Neural crest cell (in vitro differentiated cells): ENCODE data around the gene KCNK3. TPM values are rescaled to one million over a fixed set of nuclear protein-coding genes. Genes with fewer than 3 reads are reported as not detected.

Experiments used
- DNase-seq: peaks from one replicate; pipeline ENCODE4 v3.0.0; 2021; ENCODE audit warnings: low read depth, mixed read lengths, low spot score
- H3K27ac Mint-ChIP-seq: one replicate; pipeline ENCODE4 v1.8.0; 2021; ENCODE audit warnings: mild to moderate bottlenecking, mixed read lengths; ENCODE audit not compliant: unreplicated experiment
- H3K27me3 Mint-ChIP-seq: 2 replicates; pipeline ENCODE4 v1.8.0; 2021; ENCODE audit warnings: low read depth, mild to moderate bottlenecking, mixed read lengths
- H3K36me3 Mint-ChIP-seq: 2 replicates; pipeline ENCODE4 v1.8.0; 2021; ENCODE audit warnings: low read depth, mild to moderate bottlenecking, mixed read lengths
- H3K4me1 Mint-ChIP-seq: 2 replicates; pipeline ENCODE4 v1.8.0; 2021; ENCODE audit warnings: mixed read lengths
- H3K4me3 Mint-ChIP-seq: one replicate; pipeline ENCODE4 v1.8.0; 2021; ENCODE audit warnings: mild to moderate bottlenecking, mixed read lengths
- H3K9me3 Mint-ChIP-seq: 2 replicates; pipeline ENCODE4 v1.8.0; 2021; ENCODE audit warnings: mixed read lengths
- total RNA-seq: library from RNA; stranded (reverse); gene quantifications from 2 replicates; pipeline ENCODE4 v1.2.1, GENCODE V29; 2021
- TF ChIP-seq, protein P1 (sequence below): fragments of 200-600 bp; sonication (generic); conservative IDR thresholded peaks from 2 replicates; pipeline ENCODE4 v1.5.0; 2021; ENCODE audit warnings: antibody characterized with exemption, mild to moderate bottlenecking

Gene KCNK3
- total RNA-seq, 1 donor from 2014 or later, result 0.58 TPM

DNA sequence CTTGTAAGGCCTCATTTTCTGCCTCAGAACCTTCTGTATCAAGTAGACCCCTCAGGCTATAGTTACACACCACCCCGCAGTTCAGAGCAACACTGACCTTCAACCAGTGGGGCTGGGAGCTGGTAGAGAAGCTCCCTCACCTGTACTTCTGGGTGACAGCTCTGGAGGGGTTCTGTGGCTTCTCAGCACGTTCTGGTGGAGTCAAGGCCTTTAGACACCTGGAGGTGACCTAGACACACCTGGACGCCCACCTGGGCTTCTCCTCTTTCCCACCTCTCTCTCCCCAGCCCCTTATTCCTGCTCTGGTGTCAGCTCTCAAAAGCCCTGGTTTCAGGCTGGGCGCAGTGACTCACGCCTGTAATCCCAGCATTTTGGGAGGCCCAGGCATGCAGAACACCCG is 44.0 kb upstream of the KCNK3 start:
- no peak overlapping the region for H3K4me3 Mint-ChIP-seq
- no peaks in the 10 kb centered on the region for H3K36me3 Mint-ChIP-seq
- H3K27ac Mint-ChIP-seq, result no peak overlapping the region
- no peak for DNase-seq
- no peaks in the 10 kb centered on the region for H3K9me3 Mint-ChIP-seq
- H3K4me1 Mint-ChIP-seq, result peaks cover 15% of the 10 kb centered on the region
- H3K27me3 Mint-ChIP-seq, result peaks cover 13% of the 10 kb centered on the region
- TF ChIP-seq, protein P1, sequence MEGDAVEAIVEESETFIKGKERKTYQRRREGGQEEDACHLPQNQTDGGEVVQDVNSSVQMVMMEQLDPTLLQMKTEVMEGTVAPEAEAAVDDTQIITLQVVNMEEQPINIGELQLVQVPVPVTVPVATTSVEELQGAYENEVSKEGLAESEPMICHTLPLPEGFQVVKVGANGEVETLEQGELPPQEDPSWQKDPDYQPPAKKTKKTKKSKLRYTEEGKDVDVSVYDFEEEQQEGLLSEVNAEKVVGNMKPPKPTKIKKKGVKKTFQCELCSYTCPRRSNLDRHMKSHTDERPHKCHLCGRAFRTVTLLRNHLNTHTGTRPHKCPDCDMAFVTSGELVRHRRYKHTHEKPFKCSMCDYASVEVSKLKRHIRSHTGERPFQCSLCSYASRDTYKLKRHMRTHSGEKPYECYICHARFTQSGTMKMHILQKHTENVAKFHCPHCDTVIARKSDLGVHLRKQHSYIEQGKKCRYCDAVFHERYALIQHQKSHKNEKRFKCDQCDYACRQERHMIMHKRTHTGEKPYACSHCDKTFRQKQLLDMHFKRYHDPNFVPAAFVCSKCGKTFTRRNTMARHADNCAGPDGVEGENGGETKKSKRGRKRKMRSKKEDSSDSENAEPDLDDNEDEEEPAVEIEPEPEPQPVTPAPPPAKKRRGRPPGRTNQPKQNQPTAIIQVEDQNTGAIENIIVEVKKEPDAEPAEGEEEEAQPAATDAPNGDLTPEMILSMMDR, result no peak

DNA sequence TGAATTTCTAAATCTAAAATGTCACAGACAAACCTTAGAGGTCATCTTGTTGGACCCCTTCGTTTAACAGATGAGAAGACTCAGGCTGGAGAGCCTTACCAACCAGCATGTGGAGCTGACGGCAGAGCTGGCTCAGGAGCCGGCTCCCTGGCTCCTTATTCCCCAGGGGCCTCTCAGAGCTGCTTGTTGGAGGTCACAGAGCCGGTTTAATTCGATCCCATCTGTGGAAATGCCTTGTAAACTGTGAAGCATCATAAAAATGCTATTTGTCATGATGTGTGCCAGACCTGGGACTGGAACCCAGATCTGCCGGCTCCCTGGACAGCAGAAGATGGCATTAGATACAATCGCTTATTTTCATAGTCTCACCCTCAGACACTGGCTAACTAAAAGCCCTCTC is 43.2 kb upstream of the KCNK3 start:
- H3K27me3 Mint-ChIP-seq, result peaks cover 12% of the 10 kb centered on the region

DNA sequence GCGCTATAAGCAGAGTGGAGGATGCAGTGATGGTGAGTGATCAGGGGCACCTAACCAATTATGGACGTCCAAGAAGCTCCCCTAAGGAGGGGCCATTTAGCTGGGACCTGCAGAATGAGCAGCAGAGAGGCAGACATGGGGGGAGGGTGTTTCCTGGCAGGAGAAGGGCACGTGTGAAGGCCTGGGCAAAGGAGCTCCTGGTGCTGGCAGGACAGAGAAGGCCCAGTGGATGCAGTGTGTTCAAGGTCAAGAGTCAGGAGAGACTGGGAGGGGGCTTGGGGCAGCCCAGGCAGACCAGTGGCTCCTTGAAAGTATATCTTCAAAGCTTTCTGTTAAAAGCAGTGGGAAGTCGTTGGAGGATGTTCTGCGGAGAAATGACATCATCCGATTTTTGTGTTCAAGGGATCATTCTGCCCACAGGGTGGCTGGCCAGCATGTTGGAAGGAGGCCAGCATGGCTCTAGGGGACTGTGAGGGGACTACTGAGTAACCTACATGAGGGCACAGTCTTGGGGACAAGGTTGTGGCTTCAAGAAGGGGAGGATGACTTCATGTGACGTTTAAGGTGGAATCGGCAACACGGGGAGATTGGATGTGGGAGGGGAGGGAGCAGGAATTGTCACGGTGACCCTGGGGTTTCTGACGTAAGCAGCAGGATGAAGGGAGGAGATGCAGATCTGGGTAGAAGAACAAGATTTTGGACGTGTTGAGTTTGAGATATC is 42.4 kb upstream of the KCNK3 start:
- Mint-ChIP-seq H3K27me3 (peaks cover 7% of the 10 kb centered on the region), H3K27ac (peak overlapping the region; percentile 83), H3K4me1 (peaks cover 19% of the 10 kb centered on the region), H3K4me3 (no peak overlapping the region), H3K36me3 (no peaks in the 10 kb centered on the region), H3K9me3 (no peaks in the 10 kb centered on the region)
- TF ChIP-seq, protein P1, result no peak
- DNase-seq, result no peak

More for the DNA sequence above, 43.2 kb upstream of the KCNK3 start:
- Mint-ChIP-seq H3K27ac (no peak overlapping the region), H3K4me1 (peaks cover 17% of the 10 kb centered on the region), H3K9me3 (no peaks in the 10 kb centered on the region), H3K36me3 (no peaks in the 10 kb centered on the region), H3K4me3 (no peak overlapping the region)
- TF ChIP-seq, protein P1, result no peak
- DNase-seq, result no peak

DNA sequence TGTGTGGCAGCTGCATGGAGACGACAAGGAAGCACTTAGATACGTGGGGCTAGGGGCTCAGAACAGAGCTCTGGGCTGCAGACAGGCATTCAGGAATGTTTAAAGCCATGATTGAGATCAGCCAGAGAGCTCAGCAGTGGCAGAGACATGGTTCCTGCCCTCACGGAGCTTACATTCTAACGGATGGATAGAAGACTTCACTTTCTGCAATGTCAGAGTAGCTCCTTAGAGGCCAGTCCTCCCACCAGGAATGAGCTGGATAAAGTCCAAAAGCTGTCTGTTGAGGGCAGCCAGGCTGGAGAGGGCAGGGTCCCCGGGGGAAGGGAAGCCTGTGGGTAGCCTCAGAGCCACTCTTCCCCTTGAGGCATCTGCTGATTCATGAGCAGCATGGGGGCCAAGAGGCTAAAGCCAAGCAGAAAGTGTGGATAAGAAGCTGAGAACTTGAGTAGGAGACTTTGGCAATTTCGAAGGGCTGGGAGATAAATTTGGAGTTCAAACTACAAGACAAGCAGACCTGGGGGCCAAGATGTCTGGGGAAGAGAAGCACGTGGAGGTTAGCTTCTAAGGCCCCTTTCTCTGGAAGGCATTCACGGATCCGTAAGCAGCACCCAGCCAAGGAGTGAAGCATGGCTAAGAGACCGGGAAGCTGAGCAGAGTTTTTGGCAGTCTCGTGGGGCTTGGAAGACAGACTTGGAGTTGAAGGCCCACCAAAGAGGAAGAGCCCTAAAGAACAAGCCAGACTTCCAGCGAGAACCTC is 41.6 kb upstream of the KCNK3 start:
- H3K4me1 Mint-ChIP-seq, result peaks cover 19% of the 10 kb centered on the region
- no peaks in the 10 kb centered on the region for H3K9me3 Mint-ChIP-seq
- H3K27ac Mint-ChIP-seq, result peak overlapping the region; percentile 83

GRCh38 chr2:26651470-26651771 is 41.1 kb upstream of the KCNK3 start:
- Mint-ChIP-seq H3K27ac (no peak overlapping the region), H3K4me1 (peaks cover 17% of the 10 kb centered on the region), H3K4me3 (no peak overlapping the region), H3K36me3 (no peaks in the 10 kb centered on the region), H3K9me3 (no peaks in the 10 kb centered on the region), H3K27me3 (no peaks in the 10 kb centered on the region)
- no peak for DNase-seq
- TF ChIP-seq, protein P1, result no peak

More for the DNA sequence above, 41.6 kb upstream of the KCNK3 start:
- TF ChIP-seq, protein P1, result no peak
- DNase-seq, result no peak
- Mint-ChIP-seq H3K36me3 (no peaks in the 10 kb centered on the region), H3K27me3 (peaks cover 2% of the 10 kb centered on the region), H3K4me3 (no peak overlapping the region)
